Loucy (cell line): ENCODE measurements around the gene RMRP.
A peak's percentile ranks its signal among the peaks of the same experiment; 100 is the strongest.

ENCODE experiments used
- H2AFZ ChIP-seq: fragments of 200-600 bp; sonication (generic); 2 replicates; pipeline ENCODE4 v1.6.0; 2016; ENCODE audit warnings: antibody characterized with exemption, mild to moderate bottlenecking, low read length, moderate library complexity
- H3F3A ChIP-seq: fragments of 200-600 bp; 2 replicates; pipeline ENCODE4 v1.6.0; 2016; ENCODE audit warnings: antibody characterized with exemption, low read depth, mild to moderate bottlenecking
- H3K27me3 ChIP-seq: fragments of 200-600 bp; sonication (generic); 2 replicates; pipeline ENCODE4 v1.6.1; 2014; ENCODE audit warnings: low read length, mild to moderate bottlenecking; ENCODE audit not compliant: insufficient read depth, poor library complexity, severe bottlenecking
- H3K36me3 ChIP-seq: fragments of 200-600 bp; sonication (generic); 2 replicates; pipeline ENCODE4 v1.6.1; 2016; ENCODE audit warnings: low read length; ENCODE audit not compliant: insufficient read depth
- H3K4me1 ChIP-seq: fragments of 200-600 bp; sonication (generic); 2 replicates; pipeline ENCODE4 v1.5.1; 2014; ENCODE audit warnings: low read length, mild to moderate bottlenecking; ENCODE audit not compliant: insufficient read depth, poor library complexity, severe bottlenecking
- H3K4me2 ChIP-seq: fragments of 200-600 bp; sonication (generic); 2 replicates; pipeline ENCODE4 v1.6.0; 2014; ENCODE audit warnings: antibody characterized with exemption, low read length, low read depth, mild to moderate bottlenecking; ENCODE audit not compliant: poor library complexity, severe bottlenecking
- H3K4me3 ChIP-seq: fragments of 200-600 bp; sonication (generic); 2 replicates; pipeline ENCODE4 v1.5.1; 2014; ENCODE audit warnings: low read length, mild to moderate bottlenecking, mixed read lengths; ENCODE audit not compliant: poor library complexity, severe bottlenecking
- H3K79me2 ChIP-seq: fragments of 200-600 bp; sonication (generic); 2 replicates; pipeline ENCODE4 v1.6.1; 2014; ENCODE audit warnings: low read length; ENCODE audit not compliant: insufficient read depth
- H3K9ac ChIP-seq: fragments of 200-600 bp; sonication (generic); 2 replicates; pipeline ENCODE4 v1.6.0; 2014; ENCODE audit warnings: mild to moderate bottlenecking, low read depth, low read length, moderate library complexity; ENCODE audit not compliant: poor library complexity, severe bottlenecking
- H3K9me2 ChIP-seq: fragments of 200-600 bp; sonication (generic); replicated peaks from 2 replicates; pipeline ENCODE4 v1.6.1; 2016; ENCODE audit warnings: low read depth, low read length, mixed read lengths
- H3K9me3 ChIP-seq: fragments of 200-600 bp; sonication (generic); 2 replicates; pipeline ENCODE4 v1.6.1; 2014; ENCODE audit warnings: mild to moderate bottlenecking, antibody characterized with exemption, low read length, low read depth; ENCODE audit not compliant: insufficient read depth
- H4K20me1 ChIP-seq: fragments of 200-600 bp; sonication (generic); 2 replicates; pipeline ENCODE4 v1.6.0; 2014; ENCODE audit warnings: antibody characterized with exemption, low read length, mild to moderate bottlenecking; ENCODE audit not compliant: insufficient read depth, poor library complexity, severe bottlenecking
- EZH2phosphoT487 ChIP-seq: fragments of 200-600 bp; IDR thresholded peaks from 2 replicates; pipeline ENCODE4 v1.6.1; 2018; ENCODE audit warnings: antibody characterized with exemption, mild to moderate bottlenecking, moderate library complexity, borderline replicate concordance
- TF ChIP-seq, protein P1 (sequence below): fragments of 200-600 bp; sonication (generic); conservative IDR thresholded peaks from 2 replicates; pipeline ENCODE4 v1.5.1; 2014; ENCODE audit warnings: mild to moderate bottlenecking, antibody characterized with exemption, low read length

Gene RMRP

GRCh38 chr9:35690294-35690613, 32.4 kb upstream of the RMRP start:
- Histone ChIP-seq H3K9ac (peak overlapping the region; percentile 91), H3K4me1 (peaks cover 8% of the 10 kb centered on the region), H3K9me2 (no peaks in the 10 kb centered on the region), H3K79me2 (no peaks in the 10 kb centered on the region), H3K4me2 (peak overlapping the region; percentile 63), H3K9me3 (no peaks in the 10 kb centered on the region), H4K20me1 (no peaks in the 10 kb centered on the region), H3K4me3 (peak overlapping the region; percentile 88), H2AFZ (peak overlapping the region; percentile 98; the same call in 1 of the 2 replicates), H3F3A (no peaks in the 10 kb centered on the region), H3K36me3 (no peaks in the 10 kb centered on the region), H3K27me3 (no peaks in the 10 kb centered on the region)
- no peak for TF ChIP-seq EZH2phosphoT487
- TF ChIP-seq, protein P1, sequence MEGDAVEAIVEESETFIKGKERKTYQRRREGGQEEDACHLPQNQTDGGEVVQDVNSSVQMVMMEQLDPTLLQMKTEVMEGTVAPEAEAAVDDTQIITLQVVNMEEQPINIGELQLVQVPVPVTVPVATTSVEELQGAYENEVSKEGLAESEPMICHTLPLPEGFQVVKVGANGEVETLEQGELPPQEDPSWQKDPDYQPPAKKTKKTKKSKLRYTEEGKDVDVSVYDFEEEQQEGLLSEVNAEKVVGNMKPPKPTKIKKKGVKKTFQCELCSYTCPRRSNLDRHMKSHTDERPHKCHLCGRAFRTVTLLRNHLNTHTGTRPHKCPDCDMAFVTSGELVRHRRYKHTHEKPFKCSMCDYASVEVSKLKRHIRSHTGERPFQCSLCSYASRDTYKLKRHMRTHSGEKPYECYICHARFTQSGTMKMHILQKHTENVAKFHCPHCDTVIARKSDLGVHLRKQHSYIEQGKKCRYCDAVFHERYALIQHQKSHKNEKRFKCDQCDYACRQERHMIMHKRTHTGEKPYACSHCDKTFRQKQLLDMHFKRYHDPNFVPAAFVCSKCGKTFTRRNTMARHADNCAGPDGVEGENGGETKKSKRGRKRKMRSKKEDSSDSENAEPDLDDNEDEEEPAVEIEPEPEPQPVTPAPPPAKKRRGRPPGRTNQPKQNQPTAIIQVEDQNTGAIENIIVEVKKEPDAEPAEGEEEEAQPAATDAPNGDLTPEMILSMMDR = no peak

DNA sequence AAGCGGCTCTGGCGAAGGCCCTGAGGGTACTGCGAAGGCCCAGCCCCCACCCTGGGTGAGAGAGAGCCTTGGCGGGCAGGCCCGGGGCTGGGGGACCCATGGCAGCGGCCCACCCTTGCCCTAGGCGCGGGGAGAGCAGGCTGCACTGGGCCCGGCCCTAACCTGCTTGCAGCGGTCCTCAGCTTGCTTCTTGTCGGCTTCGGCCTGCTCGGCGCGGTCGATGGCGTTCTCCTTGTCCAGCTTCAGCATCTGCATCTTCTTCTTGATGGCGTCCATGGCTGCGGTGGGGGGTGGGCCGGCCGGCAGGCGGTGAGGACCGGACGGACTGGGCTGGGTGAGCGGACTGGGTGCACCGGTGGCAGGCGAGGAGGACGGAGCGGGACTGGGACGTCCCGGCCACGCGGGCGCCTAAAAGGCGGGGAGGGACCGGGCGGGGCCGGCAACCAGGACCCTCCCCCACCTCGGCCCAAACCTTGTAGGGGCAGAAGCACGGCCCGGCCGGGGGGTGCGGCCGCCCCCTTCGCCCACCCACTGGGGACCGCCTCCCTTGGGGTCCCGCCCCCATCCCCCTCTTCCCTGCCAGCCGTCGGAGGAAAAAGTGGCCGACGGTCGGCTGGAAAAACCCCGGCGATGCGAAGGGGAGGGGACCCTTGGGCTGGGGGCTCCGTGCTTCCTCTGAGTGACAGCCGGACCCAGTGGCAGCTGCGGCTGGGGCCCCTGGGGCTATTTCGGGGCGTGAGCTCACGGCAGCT, 31.9 kb upstream of the RMRP start, which contains the start of gene TPM2:
Gene TPM2 (minus strand): TSS at position 384 of the 752 bp plus-strand sequence. CDS start 108 bp downstream, at position 276.
- Histone ChIP-seq H3K36me3 (no peaks in the 10 kb centered on the region), H3K4me3 (peak within 1 kb of the TSS; percentile 88), H3K4me1 (peaks cover 8% of the 10 kb centered on the region), H3F3A (no peaks in the 10 kb centered on the region), H3K27me3 (no peaks in the 10 kb centered on the region), H4K20me1 (no peaks in the 10 kb centered on the region), H3K9me3 (no peaks in the 10 kb centered on the region), H3K9me2 (no peaks in the 10 kb centered on the region), H3K9ac (peak within 1 kb of the TSS; percentile 91), H2AFZ (peak within 1 kb of the TSS; percentile 98), H3K79me2 (no peaks in the 10 kb centered on the region), H3K4me2 (peak within 1 kb of the TSS; percentile 63)
- no peak for TF ChIP-seq EZH2phosphoT487
- TF ChIP-seq, protein P1 = no peak

DNA sequence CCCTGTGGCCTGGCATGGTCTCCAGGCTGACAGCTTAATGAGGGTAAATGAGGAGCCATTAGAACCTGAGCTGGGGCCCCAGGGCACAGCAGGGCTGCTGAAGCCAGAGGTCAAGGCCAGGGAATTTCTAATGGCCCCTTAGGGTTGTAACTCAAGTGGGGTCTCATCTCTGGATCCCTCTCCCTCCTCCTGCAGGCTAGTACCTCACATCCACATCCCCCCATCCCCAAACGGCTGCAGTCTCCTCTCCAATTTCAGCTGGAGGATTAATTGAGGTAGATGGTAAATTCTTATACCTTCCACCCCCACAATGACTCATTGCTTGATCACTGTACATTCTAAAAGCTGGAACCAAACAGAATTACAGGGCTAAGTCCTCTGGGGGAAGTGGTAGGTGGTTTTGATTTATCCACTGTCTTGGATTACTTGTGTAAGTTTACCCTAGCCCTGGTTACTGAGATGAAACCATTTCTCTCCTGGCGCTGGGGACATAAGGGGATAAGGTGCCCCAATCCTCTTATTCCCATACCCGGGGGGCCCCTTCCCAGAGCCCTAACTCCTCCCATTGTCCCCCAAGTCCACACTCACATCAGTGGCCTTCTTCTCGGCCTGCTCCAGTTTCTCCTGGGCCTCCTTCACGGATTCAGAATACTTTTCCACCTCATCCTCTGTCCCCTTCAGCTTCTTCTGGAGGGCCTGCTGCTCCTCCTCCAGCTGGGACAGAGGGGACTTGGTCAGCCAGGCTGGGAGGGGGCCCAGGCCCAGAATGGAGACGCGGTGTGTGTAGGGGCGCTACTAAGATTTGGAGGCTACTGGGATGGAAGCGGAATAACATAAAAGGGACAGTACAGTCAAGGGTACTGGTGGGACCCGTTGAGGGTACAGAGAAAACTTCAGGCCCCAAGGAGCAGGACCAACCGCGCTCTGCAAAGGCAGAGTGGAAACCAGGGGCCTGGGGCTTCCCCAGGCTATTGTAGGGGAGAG, 31.0 kb upstream of the RMRP start:
- no peaks in the 10 kb centered on the region for H3F3A ChIP-seq
- no peak overlapping the region for H3K9ac ChIP-seq
- H3K4me3 ChIP-seq = no peak overlapping the region
- peak overlapping the region; percentile 13 for H3K4me2 ChIP-seq
- H4K20me1 ChIP-seq = no peaks in the 10 kb centered on the region
- peaks cover 8% of the 10 kb centered on the region for H3K4me1 ChIP-seq
- no peaks in the 10 kb centered on the region for H3K27me3 ChIP-seq
- TF ChIP-seq EZH2phosphoT487 = no peak
- TF ChIP-seq, protein P1 = no peak
- no peaks in the 10 kb centered on the region for H3K9me2 ChIP-seq
- H3K36me3 ChIP-seq = no peaks in the 10 kb centered on the region
- H3K79me2 ChIP-seq = no peaks in the 10 kb centered on the region
- no peaks in the 10 kb centered on the region for H3K9me3 ChIP-seq
- H2AFZ ChIP-seq = no peak overlapping the region
